B cell (primary cell): ENCODE data around the gene EDDM13.
"Not testable (repeated sequence)": the region's sequence is repeated elsewhere in the genome, so short reads cannot be mapped to it uniquely, and the experiment has no call there.

Experiments
- CTCF ChIP-seq: fragments of 200-600 bp; IDR thresholded peaks from one replicate; pipeline ENCODE4 v1.8.0; 2022; ENCODE audit warnings: antibody characterized with exemption, mild to moderate bottlenecking
- EZH2 ChIP-seq: IDR thresholded peaks from 2 replicates; pipeline ENCODE4 v1.6.1; 2012; ENCODE audit warnings: borderline replicate concordance, low read depth, mild to moderate bottlenecking, moderate library complexity, low read length; ENCODE audit not compliant: insufficient read depth, poor library complexity, severe bottlenecking

GRCh38 chr19:56248736-56249338, 23.7 kb upstream of the EDDM13 start:
- not testable (repeated sequence) for TF ChIP-seq EZH2, CTCF
